ENCODE measurements around the gene DDN. TPM values are rescaled to one million over a fixed set of nuclear protein-coding genes. Genes with fewer than 3 reads are reported as not detected.

DDN gene
- total RNA-seq, 1 experiment from 2014 or later = 0.17 TPM

DNA sequence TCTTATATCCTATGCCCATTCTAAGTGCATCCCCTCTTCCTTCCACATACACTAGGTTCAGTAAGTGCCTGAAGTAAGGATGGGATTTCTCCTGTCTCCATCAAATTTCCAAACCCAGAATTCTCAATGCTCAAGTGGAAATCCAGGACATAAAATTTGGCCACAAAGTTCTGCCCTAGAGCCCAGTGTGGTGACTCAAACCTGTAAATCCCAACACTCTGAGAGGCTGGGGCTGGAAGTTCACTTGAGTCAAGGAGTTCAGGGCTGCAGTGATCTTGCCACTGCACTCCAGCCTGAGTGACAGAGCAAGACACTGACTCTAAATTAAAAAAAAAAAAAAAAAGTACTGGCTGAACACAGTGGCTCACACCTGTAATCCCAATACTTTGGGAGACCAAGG is 37.4 kb downstream of the DDN start:
- H3K36me3 ChIP-seq (ENCODE audit: low read depth) = no peaks in the 10 kb centered on the region
- no peak for DNase-seq
- H3K4me1 ChIP-seq (replicated peaks; ENCODE audit: insufficient read depth) = 0 out of 2 replicates have a peak, but pooled peaks cover 7% of the 10 kb centered on the region
- intact Hi-C loops (cut with micrococcal nuclease; ENCODE audit: unreplicated experiment) = no loop called here
- H3K4me2 ChIP-seq = no peak overlapping the region
- no peaks in the 10 kb centered on the region for H3K9me3 ChIP-seq (ENCODE audit: insufficient read depth, low read depth)
- no peak overlapping the region for H2AFZ ChIP-seq
- CTCF ChIA-PET = no interaction called here
- no peak overlapping the region for H3K4me3 ChIP-seq
- no peaks in the 10 kb centered on the region for H3K9me2 ChIP-seq (ENCODE audit: insufficient read depth)
- no peaks in the 10 kb centered on the region for H3K27me3 ChIP-seq (ENCODE audit: insufficient read depth, low read depth)
- POLR2A ChIA-PET (ENCODE audit: unreplicated experiment) = no interaction called here
- H4K20me1 ChIP-seq (ENCODE audit: insufficient read depth) = no peaks in the 10 kb centered on the region
- peaks cover 6% of the 10 kb centered on the region; the same call in 1 of the 2 replicates for H3F3A ChIP-seq (ENCODE audit: insufficient read depth, low read depth)
- no peak for TF ChIP-seq EZH2 (IDR thresholded peaks at IDR 0.05; ENCODE audit: low read depth)
- H3K27ac ChIP-seq = no peak overlapping the region
- peaks cover 4% of the 10 kb centered on the region for H3K79me2 ChIP-seq (ENCODE audit: low read depth)
- no TSS peak for BruUV-seq (replicated peaks)

DNA sequence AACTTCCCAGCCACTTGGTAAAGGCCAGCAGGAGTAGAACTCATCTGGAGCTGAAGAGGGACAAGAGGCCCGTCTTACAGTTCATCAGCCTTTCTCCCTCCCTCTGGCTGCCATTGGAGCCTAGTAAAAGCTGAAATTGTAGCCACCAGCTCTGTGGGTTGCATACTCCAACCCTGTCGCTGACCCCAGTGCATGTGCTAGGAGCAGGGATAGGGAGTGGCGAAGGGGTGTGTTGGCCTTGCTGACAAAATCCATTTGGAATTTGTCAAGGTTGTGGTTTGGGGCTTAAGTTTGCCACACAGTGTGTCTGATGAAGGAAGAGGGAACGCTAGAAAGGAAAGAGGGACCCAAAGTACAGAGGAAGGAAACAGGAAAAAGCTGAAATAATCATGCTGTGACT is 37.8 kb downstream of the DDN start:
- no peak overlapping the region for H3K27ac ChIP-seq
- H3K79me2 ChIP-seq (ENCODE audit: low read depth) = peaks cover 8% of the 10 kb centered on the region
- 0 out of 2 replicates have a peak, but pooled peaks cover 7% of the 10 kb centered on the region for H3K4me1 ChIP-seq (replicated peaks; ENCODE audit: insufficient read depth)
- no peak overlapping the region for H2AFZ ChIP-seq
- BruUV-seq (replicated peaks) = no TSS peak
- H3K4me3 ChIP-seq = no peak overlapping the region
- no peaks in the 10 kb centered on the region for H3K36me3 ChIP-seq (ENCODE audit: low read depth)
- no peaks in the 10 kb centered on the region for H3K9me3 ChIP-seq (ENCODE audit: insufficient read depth, low read depth)
- no peak overlapping the region for H3K4me2 ChIP-seq
- no peaks in the 10 kb centered on the region for H3K9me2 ChIP-seq (ENCODE audit: insufficient read depth)
- TF ChIP-seq EZH2 (IDR thresholded peaks at IDR 0.05; ENCODE audit: low read depth) = no peak
- TF ChIP-seq, protein P1, sequence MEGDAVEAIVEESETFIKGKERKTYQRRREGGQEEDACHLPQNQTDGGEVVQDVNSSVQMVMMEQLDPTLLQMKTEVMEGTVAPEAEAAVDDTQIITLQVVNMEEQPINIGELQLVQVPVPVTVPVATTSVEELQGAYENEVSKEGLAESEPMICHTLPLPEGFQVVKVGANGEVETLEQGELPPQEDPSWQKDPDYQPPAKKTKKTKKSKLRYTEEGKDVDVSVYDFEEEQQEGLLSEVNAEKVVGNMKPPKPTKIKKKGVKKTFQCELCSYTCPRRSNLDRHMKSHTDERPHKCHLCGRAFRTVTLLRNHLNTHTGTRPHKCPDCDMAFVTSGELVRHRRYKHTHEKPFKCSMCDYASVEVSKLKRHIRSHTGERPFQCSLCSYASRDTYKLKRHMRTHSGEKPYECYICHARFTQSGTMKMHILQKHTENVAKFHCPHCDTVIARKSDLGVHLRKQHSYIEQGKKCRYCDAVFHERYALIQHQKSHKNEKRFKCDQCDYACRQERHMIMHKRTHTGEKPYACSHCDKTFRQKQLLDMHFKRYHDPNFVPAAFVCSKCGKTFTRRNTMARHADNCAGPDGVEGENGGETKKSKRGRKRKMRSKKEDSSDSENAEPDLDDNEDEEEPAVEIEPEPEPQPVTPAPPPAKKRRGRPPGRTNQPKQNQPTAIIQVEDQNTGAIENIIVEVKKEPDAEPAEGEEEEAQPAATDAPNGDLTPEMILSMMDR (conservative IDR thresholded peaks at IDR 0.05) = no peak
- no peaks in the 10 kb centered on the region for H4K20me1 ChIP-seq (ENCODE audit: insufficient read depth)
- intact Hi-C loops (cut with micrococcal nuclease; ENCODE audit: unreplicated experiment) = no loop called here
- no peaks in the 10 kb centered on the region for H3K27me3 ChIP-seq (ENCODE audit: insufficient read depth, low read depth)
- DNase-seq = no peak
- ChIA-PET CTCF (no interaction called here), POLR2A (ENCODE audit: unreplicated experiment) (no interaction called here)
- H3F3A ChIP-seq (ENCODE audit: insufficient read depth, low read depth) = peaks cover 6% of the 10 kb centered on the region; the same call in 1 of the 2 replicates

- Histone ChIP-seq H3F3A (ENCODE audit: insufficient read depth, low read depth) (peaks cover 8% of the 10 kb centered on the region; the same call in 1 of the 2 replicates), H3K27ac (no peak overlapping the region), H3K4me1 (replicated peaks; ENCODE audit: insufficient read depth) (peaks cover 10% of the 10 kb centered on the region), H3K79me2 (ENCODE audit: low read depth) (peaks cover 13% of the 10 kb centered on the region), H3K4me2 (no peak overlapping the region), H3K9me2 (ENCODE audit: insufficient read depth) (no peaks in the 10 kb centered on the region), H3K9me3 (ENCODE audit: insufficient read depth, low read depth) (no peaks in the 10 kb centered on the region), H4K20me1 (ENCODE audit: insufficient read depth) (peaks cover 4% of the 10 kb centered on the region), H2AFZ (no peak overlapping the region), H3K27me3 (ENCODE audit: insufficient read depth, low read depth) (no peaks in the 10 kb centered on the region), H3K4me3 (no peak overlapping the region), H3K36me3 (ENCODE audit: low read depth) (peaks cover under 1% of the 10 kb centered on the region; the same call in 1 of the 2 replicates)
- no peak for DNase-seq
- BruUV-seq (replicated peaks) = no TSS peak
- TF ChIP-seq EZH2 (IDR thresholded peaks at IDR 0.05; ENCODE audit: low read depth) = no peak
- TF ChIP-seq, protein P1 (conservative IDR thresholded peaks at IDR 0.05) = no peak
- POLR2A ChIA-PET (ENCODE audit: unreplicated experiment) = no interaction called here
- CTCF ChIA-PET = no interaction called here
- intact Hi-C loops (cut with micrococcal nuclease; ENCODE audit: unreplicated experiment) = no loop called here
Measured at GRCh38 chr12:48960834-48961233, 38.3 kb downstream of the DDN start.

DNA sequence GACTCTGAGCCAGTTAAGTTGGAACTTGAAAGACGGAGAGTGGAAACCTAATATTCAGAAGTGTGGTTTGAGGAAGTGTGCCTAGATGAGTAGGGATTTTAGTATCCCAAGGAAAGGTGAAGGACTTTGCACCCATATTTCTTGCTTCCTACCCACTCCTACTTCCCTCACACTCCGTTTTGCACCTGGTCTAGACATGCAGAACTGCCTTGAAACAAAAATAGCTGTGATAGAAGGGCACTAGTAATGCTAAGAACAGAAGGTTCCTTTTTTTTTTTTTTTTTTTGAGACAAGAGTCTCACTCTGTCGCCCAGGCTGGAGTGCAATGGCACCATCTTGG is 41.2 kb downstream of the DDN start:
- Histone ChIP-seq H3K36me3 (ENCODE audit: low read depth) (peaks cover 20% of the 10 kb centered on the region), H4K20me1 (ENCODE audit: insufficient read depth) (peaks cover 32% of the 10 kb centered on the region), H3K4me1 (replicated peaks; ENCODE audit: insufficient read depth) (peaks cover 24% of the 10 kb centered on the region), H2AFZ (peak overlapping the region; percentile 92), H3K27me3 (ENCODE audit: insufficient read depth, low read depth) (no peaks in the 10 kb centered on the region), H3F3A (ENCODE audit: insufficient read depth, low read depth) (peaks cover 23% of the 10 kb centered on the region; the same call in 1 of the 2 replicates), H3K9me2 (ENCODE audit: insufficient read depth) (no peaks in the 10 kb centered on the region), H3K27ac (no peak overlapping the region), H3K79me2 (ENCODE audit: low read depth) (peaks cover 41% of the 10 kb centered on the region), H3K4me3 (peak overlapping the region; percentile 69), H3K4me2 (peak overlapping the region; percentile 92), H3K9me3 (ENCODE audit: insufficient read depth, low read depth) (no peaks in the 10 kb centered on the region)
- BruUV-seq (replicated peaks) = no TSS peak
- CTCF ChIA-PET = interaction anchor here (0.7 to 1.4 kb wide), 2 partner anchors 19 to 30 kb away, joined by 6 to 11 read pairs; no protein-coding TSS in a partner anchor
- POLR2A ChIA-PET (ENCODE audit: unreplicated experiment) = interaction anchor here (0.6 to 1.0 kb wide), 2 partner anchors 56 to 101 kb away, joined by 4 to 21 read pairs; no protein-coding TSS in a partner anchor
- intact Hi-C loops (cut with micrococcal nuclease; ENCODE audit: unreplicated experiment) = no loop called here
- TF ChIP-seq, protein P1 (conservative IDR thresholded peaks at IDR 0.05) = no peak
- no peak for TF ChIP-seq EZH2 (IDR thresholded peaks at IDR 0.05; ENCODE audit: low read depth)
- DNase-seq = no peak

All from PC-9 (cell line).